DOHH2 (cell line): ENCODE results near the gene NFYC.

Experiments used
- H3F3A ChIP-seq: fragments of 200-600 bp; sonication (generic), shearing (Covaris generic); 2 replicates; pipeline ENCODE4 v1.6.0; 2016; ENCODE audit warnings: antibody characterized with exemption, mild to moderate bottlenecking; ENCODE audit not compliant: control insufficient read depth, insufficient read depth
- H3K27ac ChIP-seq: fragments of 200-600 bp; sonication (generic); 2 replicates; pipeline ENCODE4 v1.5.1; 2014; ENCODE audit warnings: low read depth, mild to moderate bottlenecking, low read length, moderate library complexity
- H3K27me3 ChIP-seq: fragments of 200-600 bp; sonication (generic); 2 replicates; pipeline ENCODE4 v1.6.1; 2014; ENCODE audit warnings: mild to moderate bottlenecking, low read length, mixed read lengths; ENCODE audit not compliant: control insufficient read depth
- H3K36me3 ChIP-seq: fragments of 200-600 bp; sonication (generic); 2 replicates; pipeline ENCODE4 v1.6.1; 2014; ENCODE audit warnings: mild to moderate bottlenecking, low read length, moderate library complexity, mixed read lengths; ENCODE audit not compliant: control insufficient read depth
- H3K4me1 ChIP-seq: fragments of 200-600 bp; sonication (generic); 2 replicates; pipeline ENCODE4 v1.6.1; 2014; ENCODE audit warnings: mild to moderate bottlenecking, low read length, mixed read lengths; ENCODE audit not compliant: control insufficient read depth
- H3K4me2 ChIP-seq: fragments of 200-600 bp; sonication (generic); 2 replicates; pipeline ENCODE4 v1.6.0; 2014; ENCODE audit warnings: mild to moderate bottlenecking, low read length, moderate library complexity
- H3K4me3 ChIP-seq: fragments of 200-600 bp; sonication (generic); 2 replicates; pipeline ENCODE4 v1.5.1; 2014; ENCODE audit warnings: mild to moderate bottlenecking, low read length, mixed read lengths
- H3K79me2 ChIP-seq: fragments of 200-600 bp; sonication (generic); 2 replicates; pipeline ENCODE4 v1.6.1; 2014; ENCODE audit warnings: mild to moderate bottlenecking, low read length, mixed read lengths; ENCODE audit not compliant: control insufficient read depth
- H3K9me2 ChIP-seq: fragments of 200-600 bp; sonication (generic); replicated peaks from 2 replicates; pipeline ENCODE4 v1.6.1; 2014; ENCODE audit warnings: mild to moderate bottlenecking, low read length, mixed read lengths; ENCODE audit not compliant: control insufficient read depth
- H3K9me3 ChIP-seq: fragments of 200-600 bp; sonication (generic); 2 replicates; pipeline ENCODE4 v1.6.1; 2014; ENCODE audit warnings: antibody characterized with exemption, low read length, mixed read lengths; ENCODE audit not compliant: control insufficient read depth, insufficient read depth
- H4K20me1 ChIP-seq: fragments of 200-600 bp; sonication (generic); 2 replicates; pipeline ENCODE4 v1.6.0; 2014; ENCODE audit warnings: low read depth, mild to moderate bottlenecking, antibody characterized with exemption, low read length, moderate library complexity; ENCODE audit not compliant: control insufficient read depth, insufficient read depth
- CTCF ChIP-seq: fragments of 200-600 bp; sonication (generic); IDR thresholded peaks from one replicate; pipeline ENCODE4 v1.5.1; 2014; ENCODE audit warnings: antibody characterized with exemption, mild to moderate bottlenecking, low read depth, low read length; ENCODE audit not compliant: poor library complexity, severe bottlenecking
- EZH2phosphoT487 ChIP-seq: fragments of 200-600 bp; sonication (generic); IDR thresholded peaks from 2 replicates; pipeline ENCODE4 v1.6.1; 2017; ENCODE audit warnings: borderline replicate concordance, mild to moderate bottlenecking, antibody characterized with exemption, low read length, moderate library complexity, mixed read lengths

Gene NFYC

GRCh38 chr1:40704817-40705733 lies 13.6 kb downstream of the NFYC start:
- Histone ChIP-seq H3K79me2 (peaks cover 97% of the 10 kb centered on the region), H3K9me3 (no peaks in the 10 kb centered on the region), H3K4me1 (peaks cover 66% of the 10 kb centered on the region), H3K27me3 (no peaks in the 10 kb centered on the region), H3K4me2 (no peak overlapping the region), H3K36me3 (peaks cover 12% of the 10 kb centered on the region), H3K9me2 (no peaks in the 10 kb centered on the region), H3K4me3 (no peak overlapping the region), H3F3A (0 out of 2 replicates have a peak, but pooled peaks cover 2% of the 10 kb centered on the region), H4K20me1 (no peaks in the 10 kb centered on the region), H3K27ac (no peak overlapping the region)
- TF ChIP-seq EZH2phosphoT487 = no peak
- TF ChIP-seq CTCF = no peak

GRCh38 chr1:40706626-40707025 lies 15.1 kb downstream of the NFYC start:
- H3K4me1 ChIP-seq = peaks cover 66% of the 10 kb centered on the region
- H3K9me3 ChIP-seq = no peaks in the 10 kb centered on the region
- H3K4me3 ChIP-seq = no peak overlapping the region
- H3K36me3 ChIP-seq = peaks cover 9% of the 10 kb centered on the region; the same call in 1 of the 2 replicates
- H3K27me3 ChIP-seq = no peaks in the 10 kb centered on the region
- H3K4me2 ChIP-seq = no peak overlapping the region
- H4K20me1 ChIP-seq = no peaks in the 10 kb centered on the region
- no peaks in the 10 kb centered on the region for H3K9me2 ChIP-seq
- 0 out of 2 replicates have a peak, but pooled peaks cover 2% of the 10 kb centered on the region for H3F3A ChIP-seq
- H3K27ac ChIP-seq = no peak overlapping the region
- peaks cover 97% of the 10 kb centered on the region for H3K79me2 ChIP-seq
- no peak for TF ChIP-seq CTCF
- TF ChIP-seq EZH2phosphoT487 = no peak

- Histone ChIP-seq H3K4me3 (peak overlapping the region; percentile 91), H3K27ac (peak overlapping the region; percentile 87), H3F3A (0 out of 2 replicates have a peak, but pooled peaks cover 2% of the 10 kb centered on the region), H3K36me3 (peaks cover 21% of the 10 kb centered on the region), H3K4me2 (peak overlapping the region; percentile 82), H3K9me3 (no peaks in the 10 kb centered on the region), H3K4me1 (peaks cover 71% of the 10 kb centered on the region), H3K79me2 (peaks cover 97% of the 10 kb centered on the region), H3K27me3 (no peaks in the 10 kb centered on the region), H4K20me1 (no peaks in the 10 kb centered on the region), H3K9me2 (no peaks in the 10 kb centered on the region)
- TF ChIP-seq CTCF = no peak
- TF ChIP-seq EZH2phosphoT487 = no peak
Measured at GRCh38 chr1:40708750-40709099, 17.2 kb downstream of the NFYC start.
